ENCODE measurements around the gene NOTCH1.

Gene NOTCH1

DNA sequence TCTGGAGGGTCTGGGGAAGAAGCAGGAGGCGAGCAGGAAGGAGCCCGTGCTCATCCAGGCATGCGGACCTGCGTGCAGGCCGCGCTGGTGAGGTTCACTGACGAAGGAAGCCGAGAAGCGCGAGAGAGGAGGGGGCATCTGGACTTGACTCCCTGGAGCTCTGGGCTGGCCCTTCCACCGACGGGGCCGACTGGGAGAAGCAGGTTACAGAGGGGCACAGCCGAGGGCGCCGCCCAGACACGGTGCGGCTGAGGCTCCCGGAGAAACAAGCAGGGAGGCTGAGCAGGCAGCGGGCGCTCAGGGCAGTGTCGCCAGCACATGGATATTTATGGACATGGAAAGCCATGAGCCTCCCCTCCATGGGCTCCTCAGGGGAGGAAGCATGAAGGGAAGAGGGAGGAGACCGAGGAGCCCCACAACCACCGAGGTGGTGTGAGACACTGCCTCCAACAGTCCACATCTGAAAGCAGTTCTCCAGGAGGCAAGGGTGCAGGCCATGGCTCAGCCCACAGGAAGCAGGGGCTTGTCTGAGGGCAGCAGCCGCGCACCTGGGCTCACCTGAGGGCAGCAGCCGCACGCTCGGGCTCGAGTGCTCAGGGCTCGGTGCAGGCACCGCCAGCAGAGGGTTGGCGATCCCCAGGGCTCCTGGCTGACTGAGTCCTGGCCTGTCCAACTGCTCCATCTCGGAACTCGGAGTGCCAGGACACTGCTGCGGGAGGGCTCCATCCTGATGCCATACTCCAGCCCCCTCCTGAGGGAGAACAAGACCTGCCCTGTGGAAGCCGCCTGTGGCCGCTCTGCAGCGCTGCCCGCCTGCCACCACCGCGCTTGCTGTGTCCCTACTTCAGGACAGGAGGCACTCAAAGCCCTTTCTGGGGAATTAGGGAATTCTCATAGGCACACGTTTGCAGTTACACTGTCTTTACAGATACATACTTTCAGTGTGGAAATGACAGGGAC lies 90.5 kb downstream of the NOTCH1 start:
- no peak for DNase-seq

- DNase-seq, result no peak
Measured at GRCh38 chr9:136454026-136454796, 91.6 kb downstream of the NOTCH1 start.

- DNase-seq, result no peak
Measured at GRCh38 chr9:136453326-136453725, 92.5 kb downstream of the NOTCH1 start.

GRCh38 chr9:136451221-136451877 lies 94.5 kb downstream of the NOTCH1 start:
- no peak for DNase-seq

DNA sequence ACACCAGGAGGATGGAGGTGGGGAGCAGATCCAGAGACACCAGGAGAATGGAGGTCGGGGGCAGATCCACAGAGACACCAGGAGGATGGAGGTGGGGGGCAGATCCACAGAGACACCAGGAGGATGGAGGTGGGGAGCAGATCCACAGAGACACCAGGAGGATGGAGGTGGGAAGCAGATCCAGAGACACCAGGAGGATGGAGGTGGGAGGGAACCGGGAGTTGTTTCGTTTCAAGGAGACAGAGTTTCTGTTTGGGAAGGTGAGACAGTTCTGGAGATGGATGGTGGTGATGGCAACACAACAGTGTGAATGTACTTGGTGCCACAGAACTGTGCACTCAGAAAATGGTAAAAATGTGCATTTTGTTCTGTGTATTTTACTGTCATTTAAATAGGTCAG lies 97.2 kb downstream of the NOTCH1 start:
- no peak for DNase-seq

DNA sequence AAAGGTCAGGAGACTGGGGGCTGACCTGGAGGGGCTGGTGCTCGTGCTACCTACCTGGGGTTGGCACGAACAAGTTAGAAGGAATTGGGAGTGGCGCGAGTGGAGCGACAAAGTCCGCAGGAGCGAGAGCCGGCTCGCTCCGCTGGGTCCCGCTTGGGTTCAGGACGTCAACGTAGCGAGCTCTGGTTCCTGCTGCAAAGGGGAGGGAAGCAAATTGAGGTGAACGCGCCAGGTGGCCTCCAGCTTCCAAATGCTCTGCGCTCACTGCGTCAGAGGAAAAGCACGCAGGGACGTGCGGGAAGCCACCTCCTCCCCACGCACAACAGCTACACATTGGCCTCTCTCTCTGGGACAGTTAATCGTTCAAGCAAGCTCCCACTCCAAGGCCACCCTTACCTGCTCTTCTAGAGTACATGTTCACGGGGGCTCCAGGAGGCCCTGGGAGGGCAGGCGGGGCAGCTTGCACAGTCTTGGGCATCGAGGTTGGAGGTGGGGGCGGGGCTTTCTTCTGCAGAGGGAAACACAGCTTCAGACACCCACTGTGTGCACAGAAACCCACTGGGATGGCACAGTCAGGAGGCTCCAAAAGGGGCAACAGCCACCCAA lies 98.6 kb downstream of the NOTCH1 start:
- DNase-seq, result no peak

DNA sequence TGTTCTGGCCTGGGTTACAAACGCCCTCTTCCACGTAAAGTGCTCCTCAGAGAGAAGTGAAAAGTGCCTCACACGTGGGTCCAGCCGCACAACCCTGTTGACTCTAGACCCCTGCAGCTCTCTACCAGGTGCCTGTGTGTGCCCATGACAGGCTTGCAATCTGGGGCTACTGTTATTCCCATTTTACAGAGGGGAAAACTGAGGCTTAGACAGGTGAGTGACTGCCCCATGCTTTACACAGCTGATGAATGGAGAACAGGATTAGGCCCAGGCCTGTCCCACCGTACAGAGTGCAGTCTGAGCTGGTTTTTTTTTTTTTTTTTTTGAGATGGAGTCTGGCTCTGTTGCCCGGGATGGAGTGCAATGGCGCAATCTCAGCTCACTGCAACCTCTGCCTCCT lies 100.0 kb downstream of the NOTCH1 start:
- no peak for DNase-seq

Data from fibroblast of skin of right quadriceps (primary cell).